Glutamatergic neuron (in vitro differentiated cells): Measurements from ENCODE around the gene FZD10. TPM values are rescaled to one million over a fixed set of nuclear protein-coding genes. Genes with fewer than 3 reads are reported as not detected.

ENCODE experiments used
- DNase-seq: peaks from one replicate; pipeline ENCODE4 v3.0.0; 2022
- H3K27ac Mint-ChIP-seq: one replicate; pipeline ENCODE4 v1.8.0; 2020; ENCODE audit warnings: mild to moderate bottlenecking, mixed read lengths, inconsistent platforms; ENCODE audit not compliant: unreplicated experiment
- H3K27me3 Mint-ChIP-seq: one replicate; pipeline ENCODE4 v1.8.0; 2020; ENCODE audit warnings: mild to moderate bottlenecking, moderate library complexity, mixed read lengths, inconsistent platforms; ENCODE audit not compliant: unreplicated experiment
- H3K36me3 Mint-ChIP-seq: one replicate; pipeline ENCODE4 v1.8.0; 2020; ENCODE audit warnings: mild to moderate bottlenecking, mixed read lengths, inconsistent platforms; ENCODE audit not compliant: unreplicated experiment
- H3K4me1 Mint-ChIP-seq: one replicate; pipeline ENCODE4 v1.8.0; 2020; ENCODE audit warnings: mild to moderate bottlenecking, low read depth, mixed read lengths, inconsistent platforms; ENCODE audit not compliant: unreplicated experiment
- H3K4me3 Mint-ChIP-seq: one replicate; pipeline ENCODE4 v1.8.0; 2020; ENCODE audit warnings: mild to moderate bottlenecking, mixed read lengths, inconsistent platforms; ENCODE audit not compliant: unreplicated experiment
- H3K9me3 Mint-ChIP-seq: one replicate; pipeline ENCODE4 v1.8.0; 2020; ENCODE audit warnings: mild to moderate bottlenecking, moderate library complexity, mixed read lengths, inconsistent platforms; ENCODE audit not compliant: unreplicated experiment
- CTCF ChIP-seq: fragments of 200-600 bp; sonication (generic); IDR thresholded peaks from one replicate; pipeline ENCODE4 v1.5.0; 2021; ENCODE audit not compliant: partially characterized antibody, unreplicated experiment
- total RNA-seq: library from RNA; stranded (reverse); fragmentation: NEBNext Ultra II Directional; extraction: Animal tissue kit (Norgen Biotek cat#: 25700); gene quantifications from one replicate; pipeline ENCODE4 v1.2.1, GENCODE V29; 2021; ENCODE audit not compliant: unreplicated experiment

The FZD10 gene
- total RNA-seq, 1 donor from 2014 or later, result not detected

GRCh38 chr12:130214686-130215395, 52.6 kb downstream of the FZD10 start:
- no peak overlapping the region for H3K27ac Mint-ChIP-seq
- peaks cover 21% of the 10 kb centered on the region for H3K9me3 Mint-ChIP-seq
- no peak for DNase-seq
- no peaks in the 10 kb centered on the region for H3K4me1 Mint-ChIP-seq
- H3K36me3 Mint-ChIP-seq, result peaks cover 18% of the 10 kb centered on the region
- TF ChIP-seq CTCF, result no peak
- no peak overlapping the region for H3K4me3 Mint-ChIP-seq
- H3K27me3 Mint-ChIP-seq, result peaks cover 4% of the 10 kb centered on the region

Other genes starting within 250 kb of the FZD10 start
- gene PIWIL1, start 175.4 kb downstream of the FZD10 start, total RNA-seq, result not detected